ENCODE results near the gene KATNB1.

KATNB1 gene

GRCh38 chr16:57754354-57755060, 18.9 kb downstream of the KATNB1 start:
- Histone ChIP-seq H3K36me3 (ENCODE audit: control insufficient read depth in 4 of 4, insufficient read depth in 4 of 4, low read length in 3 of 4) (peaks cover 0 to 91% (median 67%) of the 10 kb centered on the region in 4 experiments), H3K4me1 (ENCODE audit: control extremely low read depth in 1 of 4, control insufficient read depth in 4 of 4, insufficient read depth in 4 of 4, low read length in 3 of 4) (peaks cover 0 to 5% (median 0%) of the 10 kb centered on the region in 4 experiments)

GRCh38 chr16:57755061-57755684, 19.6 kb downstream of the KATNB1 start:
- Histone ChIP-seq H3K36me3 (ENCODE audit: control insufficient read depth in 4 of 4, insufficient read depth in 4 of 4, low read length in 3 of 4) (peaks cover 0 to 90% (median 62%) of the 10 kb centered on the region in 4 experiments), H3K4me3 (ENCODE audit: control insufficient read depth in 1 of 7, extremely low read depth in 1 of 7, insufficient read depth in 4 of 7, low read depth in 2 of 7, low read length in 6 of 7) (no peak overlapping the region), H3K4me1 (ENCODE audit: control extremely low read depth in 1 of 4, control insufficient read depth in 4 of 4, insufficient read depth in 4 of 4, low read length in 3 of 4) (peaks cover 0 to 5% (median 0%) of the 10 kb centered on the region in 4 experiments), H3K9me3 (ENCODE audit: control extremely low read depth in 1 of 5, control insufficient read depth in 4 of 5, insufficient read depth in 2 of 5, low read depth in 1 of 5, low read length in 4 of 5) (no peaks in the 10 kb centered on the region), H3K27me3 (replicated peaks in 2 of 5; ENCODE audit: control insufficient read depth in 4 of 5, insufficient read depth in 5 of 5, low read length in 4 of 5) (no peaks in the 10 kb centered on the region), H3K27ac (ENCODE audit: insufficient read depth in 1 of 2, low read depth in 1 of 2, low read length in 2 of 2, poor library complexity in 1 of 2, severe bottlenecking in 2 of 2) (no peak overlapping the region)
- ChIA-PET CTCF (interaction anchor here (0.8 to 3.5 kb wide), 6 partner anchors 9 to 107 kb away, joined by 3 to 22 read pairs (median 3); no protein-coding TSS in a partner anchor), POLR2A (no interaction called here)
- DNase-seq: no peak
- 95% methylated on average over 19 of the region's 24 CpGs for WGBS (ENCODE audit: insufficient coverage)

More at GRCh38 chr16:57754354-57755060, 18.9 kb downstream of the KATNB1 start:
- H3K9me3 ChIP-seq (ENCODE audit: control extremely low read depth in 1 of 5, control insufficient read depth in 4 of 5, insufficient read depth in 2 of 5, low read depth in 1 of 5, low read length in 4 of 5): no peaks in the 10 kb centered on the region
- no peak for DNase-seq
- no peak overlapping the region for H3K4me3 ChIP-seq (ENCODE audit: control insufficient read depth in 1 of 7, extremely low read depth in 1 of 7, insufficient read depth in 4 of 7, low read depth in 2 of 7, low read length in 6 of 7)
- ChIA-PET CTCF (interaction anchor here (0.8 to 3.5 kb wide), 4 partner anchors 9 to 108 kb away, joined by 3 to 22 read pairs (median 3); no protein-coding TSS in a partner anchor), POLR2A (no interaction called here)
- H3K27ac ChIP-seq (ENCODE audit: insufficient read depth in 1 of 2, low read depth in 1 of 2, low read length in 2 of 2, poor library complexity in 1 of 2, severe bottlenecking in 2 of 2): no peak overlapping the region
- 100% methylated on average over 1 of the region's 9 CpGs for whole genome bisulfite sequencing (ENCODE audit: insufficient coverage)
- H3K27me3 ChIP-seq (replicated peaks in 2 of 5; ENCODE audit: control insufficient read depth in 4 of 5, insufficient read depth in 5 of 5, low read length in 4 of 5): no peaks in the 10 kb centered on the region

- Histone ChIP-seq H3K9me3 (ENCODE audit: control extremely low read depth in 1 of 5, control insufficient read depth in 4 of 5, insufficient read depth in 2 of 5, low read depth in 1 of 5, low read length in 4 of 5) (no peaks in the 10 kb centered on the region), H3K4me1 (ENCODE audit: control extremely low read depth in 1 of 4, control insufficient read depth in 4 of 4, insufficient read depth in 4 of 4, low read length in 3 of 4) (peaks cover 0 to 5% (median 0%) of the 10 kb centered on the region in 4 experiments), H3K4me3 (ENCODE audit: control insufficient read depth in 1 of 7, extremely low read depth in 1 of 7, insufficient read depth in 4 of 7, low read depth in 2 of 7, low read length in 6 of 7) (no peak overlapping the region), H3K27ac (ENCODE audit: insufficient read depth in 1 of 2, low read depth in 1 of 2, low read length in 2 of 2, poor library complexity in 1 of 2, severe bottlenecking in 2 of 2) (no peak overlapping the region), H3K36me3 (ENCODE audit: control insufficient read depth in 4 of 4, insufficient read depth in 4 of 4, low read length in 3 of 4) (peaks cover 0 to 93% (median 60%) of the 10 kb centered on the region in 4 experiments), H3K27me3 (replicated peaks in 2 of 5; ENCODE audit: control insufficient read depth in 4 of 5, insufficient read depth in 5 of 5, low read length in 4 of 5) (no peaks in the 10 kb centered on the region)
- 92% methylated on average over 10 of the region's 18 CpGs for WGBS (ENCODE audit: insufficient coverage)
- ChIA-PET POLR2A (no interaction called here), CTCF (interaction anchor here (0.8 to 3.5 kb wide), 17 partner anchors 8 to 246 kb away, joined by 3 to 22 read pairs (median 5); partner anchors contain the start of gene ADGRG3)
- DNase-seq: no peak
These were observed 20.3 kb downstream of the KATNB1 start for GRCh38 chr16:57755726-57756423.

GRCh38 chr16:57756424-57757325, 21.1 kb downstream of the KATNB1 start:
- no peak for DNase-seq
- no peaks in the 10 kb centered on the region for H3K9me3 ChIP-seq (ENCODE audit: control extremely low read depth in 1 of 5, control insufficient read depth in 4 of 5, insufficient read depth in 2 of 5, low read depth in 1 of 5, low read length in 4 of 5)
- H3K27ac ChIP-seq (ENCODE audit: insufficient read depth in 1 of 2, low read depth in 1 of 2, low read length in 2 of 2, poor library complexity in 1 of 2, severe bottlenecking in 2 of 2): no peak overlapping the region
- ChIA-PET POLR2A (interaction anchor here (0.6 kb wide), 1 partner anchor 21 kb away, joined by 3 read pairs; the partner anchor contains the start of gene KATNB1), CTCF (interaction anchor here (0.8 to 3.5 kb wide), 26 partner anchors 9 to 245 kb away, joined by 3 to 22 read pairs (median 4); partner anchors contain the start of gene ADGRG3)
- H3K36me3 ChIP-seq (ENCODE audit: control insufficient read depth in 4 of 4, insufficient read depth in 4 of 4, low read length in 3 of 4): peaks cover 0 to 91% (median 56%) of the 10 kb centered on the region in 4 experiments
- no peak overlapping the region for H3K4me3 ChIP-seq (ENCODE audit: control insufficient read depth in 1 of 7, extremely low read depth in 1 of 7, insufficient read depth in 4 of 7, low read depth in 2 of 7, low read length in 6 of 7)
- peaks cover 0 to 5% (median 0%) of the 10 kb centered on the region in 4 experiments for H3K4me1 ChIP-seq (ENCODE audit: control extremely low read depth in 1 of 4, control insufficient read depth in 4 of 4, insufficient read depth in 4 of 4, low read length in 3 of 4)
- no peaks in the 10 kb centered on the region for H3K27me3 ChIP-seq (replicated peaks in 2 of 5; ENCODE audit: control insufficient read depth in 4 of 5, insufficient read depth in 5 of 5, low read length in 4 of 5)
- WGBS (ENCODE audit: insufficient coverage): 96% methylated on average over 10 of the region's 15 CpGs

- ChIA-PET CTCF (interaction anchor here (0.6 to 3.5 kb wide), 29 partner anchors 9 to 229 kb away, joined by 3 to 22 read pairs (median 4); partner anchors contain the start of gene ADGRG3), POLR2A (interaction anchor here (0.6 kb wide), 1 partner anchor 22 kb away, joined by 3 read pairs; the partner anchor contains the start of gene KATNB1)
- Histone ChIP-seq H3K27me3 (replicated peaks in 2 of 5; ENCODE audit: control insufficient read depth in 4 of 5, insufficient read depth in 5 of 5, low read length in 4 of 5) (no peaks in the 10 kb centered on the region), H3K27ac (ENCODE audit: insufficient read depth in 1 of 2, low read depth in 1 of 2, low read length in 2 of 2, poor library complexity in 1 of 2, severe bottlenecking in 2 of 2) (no peak overlapping the region), H3K4me3 (ENCODE audit: control insufficient read depth in 1 of 7, extremely low read depth in 1 of 7, insufficient read depth in 4 of 7, low read depth in 2 of 7, low read length in 6 of 7) (no peak overlapping the region), H3K4me1 (ENCODE audit: control extremely low read depth in 1 of 4, control insufficient read depth in 4 of 4, insufficient read depth in 4 of 4, low read length in 3 of 4) (peaks cover 0 to 5% (median 0%) of the 10 kb centered on the region in 4 experiments), H3K9me3 (ENCODE audit: control extremely low read depth in 1 of 5, control insufficient read depth in 4 of 5, insufficient read depth in 2 of 5, low read depth in 1 of 5, low read length in 4 of 5) (no peaks in the 10 kb centered on the region), H3K36me3 (ENCODE audit: control insufficient read depth in 4 of 4, insufficient read depth in 4 of 4, low read length in 3 of 4) (peaks cover 0 to 84% (median 51%) of the 10 kb centered on the region in 4 experiments)
- WGBS (ENCODE audit: insufficient coverage): 75% methylated on average over 9 of the region's 11 CpGs
- DNase-seq: peak; percentile 58 to 71 (median 62)
These were observed 21.8 kb downstream of the KATNB1 start for GRCh38 chr16:57757326-57757786.

GRCh38 chr16:57757883-57758282, 22.3 kb downstream of the KATNB1 start:
- CTCF ChIA-PET: interaction anchor here (0.6 to 3.5 kb wide), 26 partner anchors 9 to 177 kb away, joined by 3 to 22 read pairs (median 4); no protein-coding TSS in a partner anchor

More at GRCh38 chr16:57757883-57758282, 22.3 kb downstream of the KATNB1 start:
- POLR2A ChIA-PET: no interaction called here
- WGBS (ENCODE audit: insufficient coverage): 100% methylated on average over 6 of the region's 7 CpGs
- no peak for DNase-seq
- H3K4me3 ChIP-seq (ENCODE audit: control insufficient read depth in 1 of 7, extremely low read depth in 1 of 7, insufficient read depth in 4 of 7, low read depth in 2 of 7, low read length in 6 of 7): no peak overlapping the region
- no peaks in the 10 kb centered on the region for H3K27me3 ChIP-seq (replicated peaks in 2 of 5; ENCODE audit: control insufficient read depth in 4 of 5, insufficient read depth in 5 of 5, low read length in 4 of 5)
- H3K36me3 ChIP-seq (ENCODE audit: control insufficient read depth in 4 of 4, insufficient read depth in 4 of 4, low read length in 3 of 4): peaks cover 0 to 79% (median 48%) of the 10 kb centered on the region in 4 experiments
- H3K4me1 ChIP-seq (ENCODE audit: control extremely low read depth in 1 of 4, control insufficient read depth in 4 of 4, insufficient read depth in 4 of 4, low read length in 3 of 4): peaks cover 0 to 5% (median 0%) of the 10 kb centered on the region in 4 experiments
- H3K9me3 ChIP-seq (ENCODE audit: control extremely low read depth in 1 of 5, control insufficient read depth in 4 of 5, insufficient read depth in 2 of 5, low read depth in 1 of 5, low read length in 4 of 5): no peaks in the 10 kb centered on the region
- H3K27ac ChIP-seq (ENCODE audit: insufficient read depth in 1 of 2, low read depth in 1 of 2, low read length in 2 of 2, poor library complexity in 1 of 2, severe bottlenecking in 2 of 2): no peak overlapping the region
